ENCODE data around the gene RHBDF1. TPM values are rescaled to one million over a fixed set of nuclear protein-coding genes. Genes with fewer than 3 reads are reported as not detected.

The RHBDF1 gene
- total RNA-seq, 1 donor from 2014 or later, result 55.5 TPM

DNA sequence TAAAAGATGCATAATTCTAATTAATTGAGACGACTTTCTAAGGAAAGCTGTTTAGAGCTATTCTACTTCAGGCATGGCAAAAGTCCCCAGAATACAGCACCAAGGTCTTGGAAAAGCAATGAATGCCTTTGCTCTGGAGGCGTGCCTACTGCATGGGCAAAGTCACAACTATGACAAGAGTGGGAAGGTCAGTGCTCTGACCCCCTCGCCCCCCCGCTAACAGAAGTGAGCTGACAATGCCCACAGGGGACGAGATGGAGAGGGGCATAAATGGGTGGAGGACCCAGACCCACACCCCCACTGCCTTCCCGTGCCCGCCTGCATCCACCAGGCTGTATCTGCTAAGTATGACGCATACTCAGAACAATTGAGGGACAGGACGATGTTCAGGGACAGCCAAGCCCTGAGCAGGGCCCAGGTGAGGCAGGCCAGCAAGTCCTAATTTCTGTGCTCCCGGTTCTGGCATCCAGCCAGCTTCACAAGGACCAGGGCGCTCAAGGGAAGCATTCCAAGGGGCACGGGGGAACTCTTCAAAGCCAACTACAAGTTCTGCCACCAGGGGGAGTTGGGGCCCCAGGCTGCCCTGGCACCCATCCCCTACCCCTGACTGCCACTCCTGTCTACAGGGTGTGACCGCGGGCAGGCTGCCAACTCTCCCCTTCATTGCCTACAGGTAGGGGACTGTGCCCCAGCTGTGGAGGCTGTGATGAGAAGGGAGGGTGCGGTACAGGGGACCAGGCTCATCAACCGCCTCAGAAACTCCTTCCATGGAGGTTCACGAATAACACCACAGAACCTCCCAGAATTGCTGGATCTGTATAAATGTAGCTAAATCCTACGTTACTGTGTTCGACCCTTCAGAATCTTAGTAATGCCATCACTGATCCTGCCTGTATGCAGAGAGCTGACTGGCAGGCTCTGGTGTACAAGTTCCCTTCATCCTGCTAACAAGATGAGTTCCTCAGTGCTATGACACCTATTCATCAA is 45.2 kb upstream of the RHBDF1 start:
- Mint-ChIP-seq H3K4me3 (ENCODE audit: unreplicated experiment) (no peak overlapping the region), H3K4me1 (ENCODE audit: low read depth, unreplicated experiment) (peaks cover 12% of the 10 kb centered on the region), H3K27me3 (ENCODE audit: low read depth, unreplicated experiment) (no peaks in the 10 kb centered on the region), H3K27ac (ENCODE audit: unreplicated experiment) (no peak overlapping the region), H3K36me3 (ENCODE audit: low read depth, unreplicated experiment) (peaks cover 17% of the 10 kb centered on the region), H3K9me3 (ENCODE audit: unreplicated experiment) (no peaks in the 10 kb centered on the region)
- Histone ChIP-seq H3K9me3 (ENCODE audit: insufficient read depth, low read depth, low read length) (no peaks in the 10 kb centered on the region), H3K4me1 (ENCODE audit: insufficient read depth, low read length) (peaks cover 13% of the 10 kb centered on the region), H3K4me2 (ENCODE audit: low read length) (no peak overlapping the region), H3K79me2 (ENCODE audit: insufficient read depth, low read length) (peaks cover under 1% of the 10 kb centered on the region), H3K27me3 (ENCODE audit: insufficient read depth, low read length) (no peaks in the 10 kb centered on the region), H3K4me3 (ENCODE audit: insufficient read depth, low read depth, low read length) (no peak overlapping the region), H2AFZ (ENCODE audit: low read depth, low read length) (no peak overlapping the region), H3K27ac (ENCODE audit: low read depth, low read length) (no peak overlapping the region), H4K20me1 (ENCODE audit: insufficient read depth, low read length) (peaks cover 52% of the 10 kb centered on the region), H3K9ac (ENCODE audit: low read length) (no peak overlapping the region), H3K36me3 (ENCODE audit: insufficient read depth, low read length) (peaks cover 10% of the 10 kb centered on the region)
- DNase-seq (ENCODE audit: low read depth), result no peak
- no peak for FAIRE-seq
- no peak for TF ChIP-seq EZH2 (IDR thresholded peaks at IDR 0.05; ENCODE audit: insufficient read depth, low read length)
- TF ChIP-seq, protein P1, sequence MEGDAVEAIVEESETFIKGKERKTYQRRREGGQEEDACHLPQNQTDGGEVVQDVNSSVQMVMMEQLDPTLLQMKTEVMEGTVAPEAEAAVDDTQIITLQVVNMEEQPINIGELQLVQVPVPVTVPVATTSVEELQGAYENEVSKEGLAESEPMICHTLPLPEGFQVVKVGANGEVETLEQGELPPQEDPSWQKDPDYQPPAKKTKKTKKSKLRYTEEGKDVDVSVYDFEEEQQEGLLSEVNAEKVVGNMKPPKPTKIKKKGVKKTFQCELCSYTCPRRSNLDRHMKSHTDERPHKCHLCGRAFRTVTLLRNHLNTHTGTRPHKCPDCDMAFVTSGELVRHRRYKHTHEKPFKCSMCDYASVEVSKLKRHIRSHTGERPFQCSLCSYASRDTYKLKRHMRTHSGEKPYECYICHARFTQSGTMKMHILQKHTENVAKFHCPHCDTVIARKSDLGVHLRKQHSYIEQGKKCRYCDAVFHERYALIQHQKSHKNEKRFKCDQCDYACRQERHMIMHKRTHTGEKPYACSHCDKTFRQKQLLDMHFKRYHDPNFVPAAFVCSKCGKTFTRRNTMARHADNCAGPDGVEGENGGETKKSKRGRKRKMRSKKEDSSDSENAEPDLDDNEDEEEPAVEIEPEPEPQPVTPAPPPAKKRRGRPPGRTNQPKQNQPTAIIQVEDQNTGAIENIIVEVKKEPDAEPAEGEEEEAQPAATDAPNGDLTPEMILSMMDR (IDR thresholded peaks at IDR 0.05; ENCODE audit: insufficient read depth, low read depth, low read length), result peak; percentile 46

DNA sequence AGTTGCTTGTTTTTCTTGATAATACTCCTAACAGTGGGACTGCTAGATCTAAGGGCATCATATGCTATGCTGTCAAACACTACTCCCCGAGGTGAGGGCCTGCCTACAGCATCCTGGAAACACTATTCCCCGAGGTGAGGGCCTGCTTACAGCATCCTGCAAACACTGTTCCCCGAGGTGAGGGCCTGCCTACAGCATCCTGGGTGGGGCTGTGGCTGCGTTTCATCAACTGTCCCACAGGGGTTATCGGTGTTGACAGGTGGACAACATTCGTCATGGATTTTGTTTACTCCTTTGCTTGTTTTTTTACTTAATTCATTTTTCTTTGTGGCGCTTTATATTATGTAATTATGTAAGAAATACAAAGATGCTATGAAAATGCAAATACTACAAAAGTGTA is 43.6 kb upstream of the RHBDF1 start:
- no peak overlapping the region for H3K27ac Mint-ChIP-seq (ENCODE audit: unreplicated experiment)
- Histone ChIP-seq H3K36me3 (ENCODE audit: insufficient read depth, low read length) (peaks cover 13% of the 10 kb centered on the region), H3K4me3 (ENCODE audit: insufficient read depth, low read depth, low read length) (no peak overlapping the region), H3K27ac (ENCODE audit: low read depth, low read length) (no peak overlapping the region), H3K9me3 (ENCODE audit: insufficient read depth, low read depth, low read length) (no peaks in the 10 kb centered on the region), H3K4me2 (ENCODE audit: low read length) (no peak overlapping the region), H2AFZ (ENCODE audit: low read depth, low read length) (no peak overlapping the region), H3K9ac (ENCODE audit: low read length) (no peak overlapping the region), H4K20me1 (ENCODE audit: insufficient read depth, low read length) (peaks cover 54% of the 10 kb centered on the region), H3K79me2 (ENCODE audit: insufficient read depth, low read length) (no peaks in the 10 kb centered on the region), H3K27me3 (ENCODE audit: insufficient read depth, low read length) (no peaks in the 10 kb centered on the region), H3K4me1 (ENCODE audit: insufficient read depth, low read length) (peaks cover 16% of the 10 kb centered on the region)
- H3K36me3 Mint-ChIP-seq (ENCODE audit: low read depth, unreplicated experiment), result peaks cover 26% of the 10 kb centered on the region
- H3K9me3 Mint-ChIP-seq (ENCODE audit: unreplicated experiment), result no peaks in the 10 kb centered on the region
- H3K27me3 Mint-ChIP-seq (ENCODE audit: low read depth, unreplicated experiment), result no peaks in the 10 kb centered on the region
- FAIRE-seq (no peak), DNase-seq (ENCODE audit: low read depth) (no peak)
- peaks cover 13% of the 10 kb centered on the region for H3K4me1 Mint-ChIP-seq (ENCODE audit: low read depth, unreplicated experiment)
- H3K4me3 Mint-ChIP-seq (ENCODE audit: unreplicated experiment), result no peak overlapping the region
- TF ChIP-seq EZH2 (IDR thresholded peaks at IDR 0.05; ENCODE audit: insufficient read depth, low read length), result no peak
- TF ChIP-seq, protein P1 (IDR thresholded peaks at IDR 0.05; ENCODE audit: insufficient read depth, low read depth, low read length), result no peak

DNA sequence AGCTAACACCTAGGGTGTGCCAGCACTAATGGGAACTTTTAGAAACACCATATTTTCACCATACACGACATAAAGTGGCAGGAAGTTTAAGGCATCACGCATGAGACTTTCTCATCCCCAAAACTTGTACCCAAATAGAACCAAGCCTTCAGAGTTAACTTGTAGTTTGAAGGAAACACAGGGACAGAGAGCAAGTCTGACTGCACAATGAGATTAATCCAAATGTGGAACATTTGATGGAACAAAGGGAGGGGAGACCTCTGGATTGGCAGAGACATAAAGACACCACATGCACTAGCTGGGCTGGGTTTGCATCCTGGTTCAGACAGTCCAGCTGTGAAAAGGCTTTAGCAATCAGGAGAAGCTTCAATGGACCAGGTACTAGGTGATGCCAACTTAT is 41.9 kb upstream of the RHBDF1 start:
- H3K9me3 ChIP-seq (ENCODE audit: insufficient read depth, low read depth, low read length), result no peaks in the 10 kb centered on the region
- H3K4me1 ChIP-seq (ENCODE audit: insufficient read depth, low read length), result peaks cover 16% of the 10 kb centered on the region
- DNase-seq (ENCODE audit: low read depth) (no peak), FAIRE-seq (no peak)
- Mint-ChIP-seq H3K4me3 (ENCODE audit: unreplicated experiment) (no peak overlapping the region), H3K36me3 (ENCODE audit: low read depth, unreplicated experiment) (peaks cover 27% of the 10 kb centered on the region), H3K27ac (ENCODE audit: unreplicated experiment) (no peak overlapping the region), H3K27me3 (ENCODE audit: low read depth, unreplicated experiment) (no peaks in the 10 kb centered on the region), H3K9me3 (ENCODE audit: unreplicated experiment) (no peaks in the 10 kb centered on the region), H3K4me1 (ENCODE audit: low read depth, unreplicated experiment) (peaks cover 13% of the 10 kb centered on the region)
- no peak overlapping the region for H3K4me3 ChIP-seq (ENCODE audit: insufficient read depth, low read depth, low read length)
- TF ChIP-seq, protein P1 (IDR thresholded peaks at IDR 0.05; ENCODE audit: insufficient read depth, low read depth, low read length), result no peak
- no peak for TF ChIP-seq EZH2 (IDR thresholded peaks at IDR 0.05; ENCODE audit: insufficient read depth, low read length)
- H3K9ac ChIP-seq (ENCODE audit: low read length), result no peak overlapping the region
- no peak overlapping the region for H3K27ac ChIP-seq (ENCODE audit: low read depth, low read length)
- no peaks in the 10 kb centered on the region for H3K27me3 ChIP-seq (ENCODE audit: insufficient read depth, low read length)
- H4K20me1 ChIP-seq (ENCODE audit: insufficient read depth, low read length), result peaks cover 37% of the 10 kb centered on the region
- no peak overlapping the region for H3K4me2 ChIP-seq (ENCODE audit: low read length)
- H2AFZ ChIP-seq (ENCODE audit: low read depth, low read length), result no peak overlapping the region
- no peaks in the 10 kb centered on the region for H3K79me2 ChIP-seq (ENCODE audit: insufficient read depth, low read length)
- H3K36me3 ChIP-seq (ENCODE audit: insufficient read depth, low read length), result peaks cover 15% of the 10 kb centered on the region
